ENCODE data around the gene SH3RF1. TPM values are rescaled to one million over a fixed set of nuclear protein-coding genes. Genes with fewer than 3 reads are reported as not detected.
"Not testable (repeated sequence)": the region's sequence is repeated elsewhere in the genome, so short reads cannot be mapped to it uniquely, and the experiment has no call there.

The SH3RF1 gene
- total RNA-seq, 1 donor from 2014 or later, result 18.6 TPM

GRCh38 chr4:169305173-169305572, 34.4 kb upstream of the SH3RF1 start:
- Mint-ChIP-seq H3K4me1 (no peaks in the 10 kb centered on the region), H3K4me3 (no peak overlapping the region), H3K27ac (ENCODE audit: unreplicated experiment) (no peak overlapping the region), H3K36me3 (ENCODE audit: low read depth) (no peaks in the 10 kb centered on the region), H3K9me3 (peaks cover 5% of the 10 kb centered on the region), H3K27me3 (ENCODE audit: low read depth) (no peaks in the 10 kb centered on the region)
- TF ChIP-seq CTCF (conservative IDR thresholded peaks at IDR 0.05), result no peak
- DNase-seq (ENCODE audit: low read depth, low spot score), result no peak

GRCh38 chr4:169295822-169296221, 25.1 kb upstream of the SH3RF1 start:
- Mint-ChIP-seq H3K4me3 (no peak overlapping the region), H3K27ac (ENCODE audit: unreplicated experiment) (no peak overlapping the region), H3K36me3 (ENCODE audit: low read depth) (no peaks in the 10 kb centered on the region), H3K27me3 (ENCODE audit: low read depth) (no peaks in the 10 kb centered on the region), H3K4me1 (no peaks in the 10 kb centered on the region), H3K9me3 (peaks cover 2% of the 10 kb centered on the region)
- no peak for DNase-seq (ENCODE audit: low read depth, low spot score)
- no peak for TF ChIP-seq CTCF (conservative IDR thresholded peaks at IDR 0.05)

GRCh38 chr4:169293343-169294176, 22.8 kb upstream of the SH3RF1 start:
- no peak for TF ChIP-seq CTCF (conservative IDR thresholded peaks at IDR 0.05)
- Mint-ChIP-seq H3K27me3 (ENCODE audit: low read depth) (no peaks in the 10 kb centered on the region), H3K4me3 (no peak overlapping the region), H3K9me3 (no peaks in the 10 kb centered on the region), H3K4me1 (no peaks in the 10 kb centered on the region), H3K36me3 (ENCODE audit: low read depth) (no peaks in the 10 kb centered on the region), H3K27ac (ENCODE audit: unreplicated experiment) (no peak overlapping the region)
- DNase-seq (ENCODE audit: low read depth, low spot score), result no peak

GRCh38 chr4:169287983-169288382, 17.2 kb upstream of the SH3RF1 start:
- DNase-seq (ENCODE audit: low read depth, low spot score); H3K9me3 Mint-ChIP-seq; H3K27ac Mint-ChIP-seq (ENCODE audit: unreplicated experiment); H3K36me3 Mint-ChIP-seq (ENCODE audit: low read depth); H3K27me3 Mint-ChIP-seq (ENCODE audit: low read depth); H3K4me3 Mint-ChIP-seq; H3K4me1 Mint-ChIP-seq: not testable (repeated sequence)

GRCh38 chr4:169286562-169287301, 16.0 kb upstream of the SH3RF1 start:
- no peaks in the 10 kb centered on the region for H3K9me3 Mint-ChIP-seq
- no peaks in the 10 kb centered on the region for H3K4me1 Mint-ChIP-seq
- H3K4me3 Mint-ChIP-seq, result no peak overlapping the region
- no peaks in the 10 kb centered on the region for H3K36me3 Mint-ChIP-seq (ENCODE audit: low read depth)
- TF ChIP-seq CTCF (conservative IDR thresholded peaks at IDR 0.05), result peak; percentile 45
- no peak for DNase-seq (ENCODE audit: low read depth, low spot score)
- H3K27ac Mint-ChIP-seq (ENCODE audit: unreplicated experiment), result no peak overlapping the region
- no peaks in the 10 kb centered on the region for H3K27me3 Mint-ChIP-seq (ENCODE audit: low read depth)

GRCh38 chr4:169283114-169283509, 12.4 kb upstream of the SH3RF1 start:
- no peak overlapping the region for H3K27ac Mint-ChIP-seq (ENCODE audit: unreplicated experiment)
- H3K36me3 Mint-ChIP-seq (ENCODE audit: low read depth), result no peaks in the 10 kb centered on the region
- no peak overlapping the region for H3K4me3 Mint-ChIP-seq
- TF ChIP-seq CTCF (conservative IDR thresholded peaks at IDR 0.05), result no peak
- H3K4me1 Mint-ChIP-seq, result peaks cover 5% of the 10 kb centered on the region
- H3K9me3 Mint-ChIP-seq, result no peaks in the 10 kb centered on the region
- H3K27me3 Mint-ChIP-seq (ENCODE audit: low read depth), result no peaks in the 10 kb centered on the region
- DNase-seq (ENCODE audit: low read depth, low spot score), result no peak
